GM21737 (cell line): ENCODE measurements around the gene CCIN.

Source experiments
- ATAC-seq: cut with Tn5 transposase; IDR thresholded peaks from one replicate; pipeline ENCODE4 v1.9.1; 2021; ENCODE audit warnings: mild to moderate bottlenecking, moderate library complexity; ENCODE audit not compliant: unreplicated experiment

CCIN gene

GRCh38 chr9:36140086-36141084 lies 28.8 kb upstream of the CCIN start:
- no peak for ATAC-seq

GRCh38 chr9:36141288-36141687 lies 27.9 kb upstream of the CCIN start:
- ATAC-seq = no peak

GRCh38 chr9:36141761-36142160 lies 27.4 kb upstream of the CCIN start:
- ATAC-seq = no peak

- ATAC-seq = no peak
These were observed 26.5 kb upstream of the CCIN start for GRCh38 chr9:36142510-36143244.

- ATAC-seq = no peak
These were observed 25.9 kb upstream of the CCIN start for GRCh38 chr9:36143245-36143641.

GRCh38 chr9:36144309-36145232 lies 24.6 kb upstream of the CCIN start:
- ATAC-seq = no peak

- no peak for ATAC-seq
These were observed 23.2 kb upstream of the CCIN start for GRCh38 chr9:36145970-36146369.

- ATAC-seq = no peak
These were observed 22.5 kb upstream of the CCIN start for GRCh38 chr9:36146651-36147050.

- no peak for ATAC-seq
These were observed 21.6 kb upstream of the CCIN start for GRCh38 chr9:36147441-36148175.

- ATAC-seq = no peak
These were observed 20.7 kb upstream of the CCIN start for GRCh38 chr9:36148311-36149051.

GRCh38 chr9:36149197-36149596 lies 20.0 kb upstream of the CCIN start:
- ATAC-seq = no peak

GRCh38 chr9:36150574-36151315 lies 18.4 kb upstream of the CCIN start:
- ATAC-seq = no peak

GRCh38 chr9:36151316-36152210 lies 17.6 kb upstream of the CCIN start:
- ATAC-seq = peak; percentile 81

GRCh38 chr9:36152741-36153438 lies 16.3 kb upstream of the CCIN start:
- no peak for ATAC-seq

GRCh38 chr9:36153746-36154145 lies 15.4 kb upstream of the CCIN start:
- no peak for ATAC-seq

GRCh38 chr9:36154331-36154952 lies 14.7 kb upstream of the CCIN start:
- no peak for ATAC-seq

- no peak for ATAC-seq
These were observed 13.1 kb upstream of the CCIN start for GRCh38 chr9:36156116-36156515.
